ENCODE data around the gene KRTAP5-1.
"Not testable (repeated sequence)": the region's sequence is repeated elsewhere in the genome, so short reads cannot be mapped to it uniquely, and the experiment has no call there.

Gene KRTAP5-1

DNA sequence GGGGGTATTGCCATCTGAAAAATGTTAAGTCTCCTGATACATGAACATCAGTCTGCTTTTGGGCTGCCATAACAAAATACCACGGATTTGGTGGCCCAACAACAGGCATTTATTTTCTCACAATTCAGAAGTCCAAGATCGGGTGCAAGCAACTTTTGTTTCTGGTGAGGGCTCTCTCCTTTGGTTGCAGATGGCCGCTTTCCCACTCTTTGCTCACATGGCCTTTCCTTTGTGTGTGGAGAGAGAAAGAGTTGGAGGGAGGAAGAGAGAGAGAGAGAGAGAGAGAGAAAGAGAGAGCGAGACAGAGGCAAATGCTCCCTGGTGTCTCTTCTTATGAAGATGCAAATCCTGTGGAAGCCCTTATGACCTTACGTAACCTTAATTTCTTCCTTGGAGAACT lies 15.5 kb upstream of the KRTAP5-1 start:
- no peak for DNase-seq

DNA sequence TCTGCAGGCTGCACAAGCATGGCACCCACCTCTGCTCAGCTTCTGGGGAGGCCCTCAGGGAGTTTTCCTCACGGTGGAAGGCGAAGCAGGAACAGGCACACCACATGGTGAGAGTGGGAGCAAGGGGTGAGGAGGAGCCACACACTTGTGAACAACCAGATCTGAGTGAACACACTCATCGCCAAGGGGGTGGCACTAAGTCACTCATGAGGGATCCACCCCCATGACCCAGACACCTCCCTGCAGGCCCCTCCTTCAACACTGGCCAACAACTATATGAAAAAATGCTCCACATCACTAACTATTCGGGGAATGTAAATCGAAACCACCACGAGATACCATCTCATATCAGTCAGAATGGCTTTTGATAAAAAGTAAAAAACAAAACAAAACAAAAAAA lies 13.7 kb upstream of the KRTAP5-1 start:
- DNase-seq, result no peak

DNA sequence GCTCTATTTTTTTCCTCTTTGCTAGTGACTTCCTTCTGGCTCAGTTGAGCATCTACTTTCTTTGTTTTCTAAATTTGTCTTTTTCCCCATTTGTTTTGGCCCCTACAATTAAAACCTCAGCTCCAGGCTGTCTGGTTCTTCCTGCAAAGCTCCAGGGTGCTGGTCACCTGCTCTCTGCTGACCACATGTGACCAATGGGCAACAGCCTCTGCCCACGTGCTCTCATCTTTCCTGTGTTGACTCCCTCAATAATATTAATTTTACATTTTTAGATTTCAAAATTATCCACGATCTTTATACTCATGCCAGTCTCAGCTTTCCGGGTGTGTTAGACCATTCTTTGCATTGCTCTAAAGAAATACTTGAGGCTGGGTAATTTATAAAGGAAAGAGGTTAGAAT lies 13.3 kb upstream of the KRTAP5-1 start:
- not testable (repeated sequence) for DNase-seq

DNA sequence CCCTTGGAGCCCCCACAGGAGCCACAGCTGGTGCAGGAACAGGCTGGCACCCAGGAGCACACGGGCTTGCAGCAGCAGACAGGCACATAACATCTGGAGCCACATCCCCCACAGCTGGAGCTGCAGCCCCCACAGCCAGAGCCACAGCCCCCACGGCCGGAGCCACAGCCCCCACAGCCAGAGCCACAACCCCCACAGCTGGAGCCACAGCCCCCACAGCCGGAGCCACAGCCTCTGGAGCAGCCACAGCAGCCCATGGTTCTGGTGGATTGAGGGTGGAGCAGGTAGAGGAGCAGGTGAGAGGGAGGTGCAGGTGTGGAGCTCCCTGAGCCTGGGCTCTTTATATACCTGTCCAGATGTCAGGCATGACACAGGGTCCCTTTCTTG lies 12.9 kb upstream of the KRTAP5-1 start, which contains the start of gene KRTAP5-2:
Gene KRTAP5-2 (minus strand): TSS at position 301 of the 387 bp plus-strand sequence. CDS start 44 bp downstream, at position 257.
- DNase-seq, result no peak

DNA sequence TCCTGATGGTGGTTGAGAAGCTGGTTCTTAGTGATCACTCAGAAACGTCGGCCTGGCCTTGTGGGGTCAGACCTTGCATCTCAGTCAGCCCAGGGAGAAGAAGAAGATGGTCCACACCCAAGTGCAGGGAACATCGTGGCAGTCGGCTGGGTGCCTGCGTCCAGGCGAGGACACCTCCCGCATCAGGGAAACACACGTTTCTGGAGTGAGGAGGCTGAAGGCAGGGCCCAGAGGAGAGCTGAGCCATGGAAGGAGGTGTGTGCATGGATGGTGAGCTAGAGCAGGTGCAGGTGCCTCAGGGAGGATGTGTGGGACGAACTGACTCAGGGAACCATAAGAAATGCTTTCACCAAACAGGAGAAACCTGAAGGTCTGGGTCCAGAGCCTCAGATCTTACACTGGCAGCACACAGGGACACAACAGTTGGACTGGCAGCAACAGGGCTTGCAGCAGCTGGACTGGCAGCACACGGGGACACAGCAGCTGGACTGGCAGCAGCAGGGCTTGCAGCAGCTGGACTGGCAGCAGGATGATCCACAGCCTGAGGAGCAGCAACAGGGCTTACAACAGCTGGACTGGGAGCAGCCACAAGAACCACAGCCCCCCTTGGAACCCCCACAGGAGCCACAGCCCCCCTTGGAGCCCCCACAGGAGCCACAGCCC lies 12.4 kb upstream of the KRTAP5-1 start:
- DNase-seq, result no peak

DNA sequence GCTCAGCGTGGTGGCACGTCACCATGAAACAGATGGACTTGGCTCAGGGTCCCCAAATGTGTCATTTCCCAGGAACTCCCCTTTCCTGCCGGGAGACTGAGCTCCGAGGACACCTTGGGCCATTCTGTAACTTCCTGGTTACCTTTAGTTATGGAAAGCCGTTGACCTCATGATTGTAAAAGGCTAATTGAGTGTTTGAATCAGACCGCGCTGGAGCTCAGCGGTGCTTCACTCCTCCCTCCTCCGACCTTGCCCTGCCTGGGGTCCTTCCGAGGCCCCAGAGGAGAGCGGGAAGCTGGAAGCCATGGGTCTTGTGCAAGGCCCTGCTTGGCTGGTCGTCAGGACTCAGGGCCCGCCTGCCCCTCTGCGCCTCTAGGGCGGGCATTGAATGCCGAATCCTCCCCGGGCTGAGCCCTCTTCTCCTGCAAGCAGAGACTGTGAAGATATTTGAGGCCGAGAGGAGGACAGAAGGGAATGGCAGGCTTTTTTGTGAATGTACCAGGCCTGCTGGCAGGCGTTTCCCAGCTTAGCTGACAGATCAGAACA lies 11.6 kb upstream of the KRTAP5-1 start:
- not testable (repeated sequence) for DNase-seq

DNA sequence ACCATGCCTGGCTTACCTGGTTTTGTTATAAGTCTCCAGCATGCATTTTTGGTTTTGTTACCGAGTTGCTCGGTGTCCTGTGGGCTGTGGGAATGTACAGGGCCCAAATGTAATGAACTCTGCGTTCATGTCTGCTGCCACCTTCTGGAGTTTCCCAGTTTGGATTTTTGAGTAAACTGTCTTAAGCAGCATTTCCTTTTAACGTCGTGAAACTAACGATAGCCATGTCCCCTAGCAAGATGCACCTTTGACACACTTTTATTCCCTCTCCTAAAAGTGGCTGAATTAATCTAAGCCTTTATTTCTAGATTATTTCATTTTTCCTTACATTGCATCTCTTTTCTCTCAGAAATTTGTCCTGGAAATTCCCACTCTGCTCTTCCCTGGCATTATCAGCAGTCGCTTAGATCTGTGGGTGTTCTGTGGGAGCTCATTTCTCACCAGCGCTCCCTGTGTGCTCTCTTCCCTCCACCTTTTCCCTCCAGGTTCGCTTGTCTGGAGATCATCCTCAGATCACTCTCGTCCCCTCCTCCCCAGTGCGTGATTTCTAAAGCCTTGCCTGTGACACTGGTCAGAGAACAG lies 11.0 kb upstream of the KRTAP5-1 start:
- DNase-seq, result not testable (repeated sequence)

DNA sequence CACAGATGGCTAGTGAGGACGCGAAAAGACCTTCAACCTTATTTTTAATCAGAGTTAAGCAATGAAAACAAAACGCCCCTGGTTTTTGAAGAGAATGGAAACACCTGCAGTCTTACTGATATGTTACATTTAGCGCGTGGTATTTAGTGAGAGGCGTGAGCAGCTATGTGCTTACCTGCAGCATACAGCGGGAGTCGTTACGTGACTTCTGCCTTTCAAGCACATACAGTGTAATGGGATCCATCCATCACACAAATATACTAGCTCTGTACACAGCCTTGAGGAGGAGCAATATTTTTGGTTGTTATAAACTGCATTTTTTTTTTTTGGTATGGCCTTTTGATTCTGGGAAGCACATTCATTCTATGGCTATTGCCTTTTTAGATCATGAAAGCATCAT lies 7.5 kb upstream of the KRTAP5-1 start:
- DNase-seq, result no peak

DNA sequence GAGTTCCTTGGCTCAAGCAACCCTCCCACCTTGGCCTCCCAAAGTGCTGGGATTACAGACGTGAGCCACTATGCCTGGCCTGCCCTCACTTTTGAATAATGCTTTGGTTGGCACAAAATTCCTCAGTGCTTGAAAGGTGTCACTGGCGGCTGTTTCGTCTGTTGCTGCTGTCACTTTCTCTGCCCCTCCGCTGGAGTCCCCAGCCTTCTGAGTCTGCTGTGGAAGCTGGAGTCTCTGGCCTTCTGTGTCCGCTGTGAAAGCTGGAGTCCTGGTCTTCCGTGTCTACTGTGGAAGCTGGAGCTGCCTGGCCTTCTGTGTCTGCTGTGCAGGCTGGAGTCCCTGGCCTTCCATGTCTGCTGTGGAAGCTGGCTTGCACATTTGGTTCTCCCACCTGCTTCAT lies 4.9 kb upstream of the KRTAP5-1 start:
- DNase-seq, result no peak

DNA sequence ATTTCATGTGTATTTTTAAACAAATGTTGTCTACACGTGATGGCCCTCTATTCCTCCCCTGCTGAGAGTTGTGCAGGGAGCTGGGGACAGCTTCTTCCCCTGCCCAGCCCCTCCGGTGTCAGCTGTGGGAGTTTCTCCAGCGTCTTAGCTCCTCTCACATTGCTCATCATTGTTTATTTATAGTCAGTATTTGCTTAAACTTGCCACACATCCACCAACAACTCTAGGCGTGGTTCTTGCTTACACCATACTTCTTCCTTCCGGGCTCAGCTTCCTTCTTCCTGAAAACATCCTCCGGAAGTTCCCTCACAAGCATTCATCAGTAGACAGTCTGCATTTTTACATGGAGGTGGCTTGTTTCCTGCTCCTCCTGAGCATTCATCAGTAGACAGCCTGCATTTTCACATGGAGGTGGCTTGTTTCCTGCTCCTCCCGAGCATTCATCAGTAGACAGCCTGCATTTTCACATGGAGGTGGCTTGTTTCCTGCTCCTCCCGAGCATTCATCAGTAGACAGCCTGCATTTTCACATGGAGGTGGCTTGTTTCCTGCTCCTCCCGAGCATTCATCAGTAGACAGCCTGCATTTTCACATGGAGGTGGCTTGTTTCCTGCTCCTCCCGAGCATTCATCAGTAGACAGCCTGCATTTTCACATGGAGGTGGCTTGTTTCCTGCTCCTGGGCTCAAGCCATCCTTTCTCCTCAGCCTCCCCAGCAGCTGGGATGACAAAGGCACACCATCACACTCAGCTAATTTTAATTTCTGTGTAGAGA lies 4.3 kb upstream of the KRTAP5-1 start:
- not testable (repeated sequence) for DNase-seq

DNA sequence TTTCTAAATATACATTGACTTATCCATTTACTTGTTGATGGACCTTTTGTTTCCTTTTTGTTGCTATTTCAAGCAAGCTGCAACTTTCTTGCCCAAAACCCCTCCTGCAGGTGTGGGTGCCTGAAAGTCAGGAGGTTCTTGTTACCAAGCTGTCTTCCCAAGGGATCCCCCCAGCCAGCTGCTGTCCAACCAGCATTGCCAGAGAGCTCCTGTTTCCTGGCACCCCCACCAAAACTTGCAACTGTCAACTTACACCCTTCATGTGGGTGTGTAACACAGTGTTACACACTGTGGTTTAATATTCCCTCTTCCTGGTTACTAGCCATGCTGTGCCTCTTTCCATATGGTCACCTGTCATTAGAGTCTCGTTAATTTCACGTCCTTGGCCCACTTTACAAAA lies 1.6 kb upstream of the KRTAP5-1 start:
- DNase-seq, result no peak

DNA sequence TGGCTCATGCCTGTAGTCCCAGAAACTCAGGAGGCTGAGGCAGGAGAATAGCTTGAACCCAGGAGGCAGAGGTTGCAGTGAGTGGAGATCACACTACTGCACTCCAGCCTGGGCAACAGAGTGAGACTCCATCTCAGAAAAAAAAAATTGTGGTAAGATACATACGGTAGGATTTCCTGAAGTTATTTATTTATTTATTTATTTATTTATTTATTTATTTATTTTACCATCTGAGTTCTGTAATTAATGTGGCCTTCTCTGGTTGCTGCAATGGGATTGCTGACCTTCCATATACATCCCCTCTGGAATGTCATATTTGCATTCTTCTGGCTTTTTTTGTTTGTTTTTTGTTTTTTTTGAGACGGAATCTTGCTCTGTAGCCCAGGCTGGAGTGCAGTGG lies 2.2 kb downstream of the KRTAP5-1 start:
- not testable (repeated sequence) for DNase-seq

DNA sequence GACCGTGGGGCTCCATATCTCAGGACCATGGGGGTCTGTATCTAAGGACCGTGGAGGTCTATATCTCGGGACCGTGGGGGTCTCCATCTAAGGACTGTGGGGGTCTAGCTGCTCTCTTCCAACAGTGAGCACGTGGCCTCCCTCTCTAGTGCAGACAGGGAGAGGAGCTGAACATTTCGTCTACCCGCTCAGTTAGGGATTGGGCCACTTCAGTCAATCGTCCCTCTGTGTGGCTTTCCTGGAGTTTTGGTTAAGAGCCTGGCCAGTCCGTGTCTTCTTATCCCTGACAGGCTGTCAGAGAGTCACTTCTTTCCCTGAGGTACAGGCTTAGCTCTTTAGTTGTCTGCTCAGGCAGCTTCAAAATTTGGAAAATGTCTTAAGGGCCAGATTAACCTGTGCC lies 3.1 kb downstream of the KRTAP5-1 start:
- no peak for DNase-seq

DNA sequence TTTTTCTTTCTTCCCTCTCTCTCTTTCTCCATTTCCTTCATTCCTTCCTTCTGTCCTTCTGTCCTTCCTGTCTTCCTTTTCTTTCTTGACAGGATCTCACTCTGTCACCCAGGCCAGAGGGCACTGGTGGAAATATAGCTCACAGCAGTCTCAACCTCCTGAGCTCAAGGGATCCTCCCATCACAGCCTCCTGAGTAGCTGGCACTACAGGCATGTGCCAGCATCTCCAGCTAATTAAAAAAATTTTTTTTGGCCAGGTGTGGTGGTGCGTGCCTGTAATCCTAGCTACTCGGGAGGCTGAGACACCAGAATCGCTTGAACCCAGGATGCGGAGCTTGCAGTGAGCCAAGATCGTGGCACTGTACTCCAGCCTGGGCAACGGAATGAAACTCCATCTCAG lies 8.3 kb downstream of the KRTAP5-1 start:
- DNase-seq, result no peak

DNA sequence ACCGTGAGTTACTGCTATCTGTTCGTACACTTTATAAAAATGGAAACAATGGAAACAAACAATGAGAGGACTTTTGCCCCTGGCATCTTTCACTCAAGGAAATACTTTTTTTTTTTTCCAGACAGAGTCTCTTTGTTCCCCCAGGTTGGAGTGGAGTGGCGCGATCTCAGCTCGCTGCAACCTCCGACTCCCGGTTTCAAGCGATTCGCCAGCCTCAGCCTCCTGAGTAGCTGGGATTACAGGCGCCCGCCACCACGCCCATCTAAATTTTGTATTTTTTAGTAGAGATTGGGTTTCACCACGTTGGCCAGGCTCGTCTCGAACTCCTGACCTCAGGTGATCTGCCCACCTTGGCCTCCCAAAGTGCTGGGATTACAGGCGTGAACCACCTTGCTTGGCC lies 9.3 kb downstream of the KRTAP5-1 start:
- DNase-seq, result not testable (repeated sequence)

DNA sequence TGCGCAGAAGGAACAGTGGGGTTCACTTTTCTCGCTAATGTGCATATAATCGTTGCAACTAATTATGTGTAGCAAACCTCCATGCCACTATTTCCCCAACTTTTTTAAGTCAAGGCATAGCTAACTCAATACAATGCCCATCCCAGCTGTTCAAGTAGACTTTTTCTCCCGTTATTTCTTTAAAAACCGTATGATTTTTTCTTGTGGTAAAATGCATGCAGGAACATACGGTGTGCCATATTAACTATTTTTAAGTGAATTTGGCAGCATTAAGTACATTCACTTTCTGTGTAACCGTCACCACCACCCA lies 10.2 kb downstream of the KRTAP5-1 start:
- DNase-seq, result no peak

DNA sequence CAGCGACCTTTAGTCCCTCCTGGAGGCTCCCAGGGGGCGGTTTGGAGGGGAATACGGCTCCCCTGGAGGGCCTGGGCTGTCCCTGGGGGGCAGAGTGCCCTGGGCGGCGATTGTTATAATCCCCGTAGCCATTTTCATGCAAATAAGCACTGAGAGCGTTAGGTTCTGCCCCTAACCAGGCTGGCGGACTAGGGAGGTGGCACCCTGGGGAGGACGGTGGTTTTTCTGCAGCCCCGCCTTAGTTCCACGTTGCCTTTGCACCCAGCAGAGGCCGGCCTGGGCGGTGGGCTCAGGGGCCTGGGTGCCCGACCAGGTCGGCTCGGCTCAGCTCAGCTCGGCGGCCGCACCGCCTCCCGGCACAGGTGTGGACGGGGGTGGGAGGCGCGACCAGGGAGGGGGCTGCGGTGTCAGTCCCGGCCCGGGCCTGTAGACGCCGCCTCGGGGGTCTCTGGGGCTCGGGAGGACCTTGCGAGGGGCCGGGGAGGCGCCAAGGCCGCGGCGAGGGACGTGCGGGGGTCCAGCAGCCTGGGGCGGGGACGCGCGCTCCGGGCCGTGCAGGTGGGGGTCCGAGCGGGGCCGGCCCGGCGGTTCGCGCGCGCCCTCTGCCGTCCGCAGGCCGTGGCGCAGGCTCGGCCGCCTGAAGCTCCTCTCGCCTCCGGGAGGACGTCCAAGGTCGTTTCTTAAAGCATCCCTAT lies 10.7 kb downstream of the KRTAP5-1 start:
- no peak for DNase-seq

DNA sequence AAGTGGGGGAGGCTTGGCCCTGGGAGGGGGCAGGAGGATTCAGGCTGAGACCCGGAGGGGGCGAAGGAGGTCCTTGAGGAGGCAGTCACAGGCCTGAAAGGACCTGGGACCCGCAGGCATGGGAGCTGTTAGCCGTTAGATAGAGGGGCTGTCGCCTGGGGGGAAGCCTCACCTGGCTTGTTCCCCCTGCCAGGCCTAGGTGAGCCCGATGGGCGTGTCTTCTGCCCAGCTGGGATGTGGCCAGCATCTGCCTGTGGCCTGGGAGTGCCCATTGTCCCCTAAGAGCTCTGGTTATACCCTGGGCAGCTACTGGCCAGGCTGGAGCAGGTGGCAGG lies 11.2 kb downstream of the KRTAP5-1 start:
- no peak for DNase-seq

DNA sequence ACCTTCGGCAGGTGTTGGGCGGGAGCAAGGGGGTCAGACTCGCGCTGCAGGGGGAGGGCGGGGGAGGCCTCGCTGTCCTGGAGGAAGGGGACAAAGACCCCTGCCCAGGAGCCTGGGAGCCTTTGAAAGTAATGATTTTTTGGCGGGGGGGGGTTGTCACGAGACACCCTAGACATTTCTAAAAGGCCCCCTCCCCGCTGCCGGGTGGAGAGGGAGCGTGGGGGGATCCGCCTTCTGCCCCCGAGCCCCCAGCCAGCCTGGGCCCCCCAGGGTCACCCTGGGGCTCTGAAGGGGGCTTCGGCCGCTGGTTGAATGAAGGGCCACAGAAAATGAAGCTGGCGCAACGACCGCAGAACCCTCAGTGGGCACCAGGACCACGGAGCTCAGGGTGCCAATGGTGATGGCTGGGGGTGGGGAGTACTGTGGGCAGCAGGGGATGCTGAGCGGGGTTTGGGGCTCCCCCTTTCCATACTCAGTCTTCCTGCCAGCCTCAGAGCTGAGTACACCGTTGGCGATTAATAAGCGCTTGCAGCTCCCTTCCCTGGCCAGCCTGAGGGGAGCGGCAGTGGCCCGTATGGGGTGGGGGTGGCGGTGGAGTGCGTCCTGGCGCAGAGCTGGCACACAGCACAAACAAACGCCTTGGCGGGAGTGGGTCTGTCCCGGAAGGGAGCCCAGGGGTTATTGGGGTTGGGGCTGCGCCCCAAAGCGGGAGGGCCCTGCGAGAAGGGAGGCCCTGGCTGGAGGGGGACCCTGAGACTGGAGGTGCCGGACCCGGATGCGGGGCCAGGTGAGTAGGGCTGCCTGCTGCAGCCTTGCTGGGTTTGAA lies 11.8 kb downstream of the KRTAP5-1 start:
- no peak for DNase-seq

DNA sequence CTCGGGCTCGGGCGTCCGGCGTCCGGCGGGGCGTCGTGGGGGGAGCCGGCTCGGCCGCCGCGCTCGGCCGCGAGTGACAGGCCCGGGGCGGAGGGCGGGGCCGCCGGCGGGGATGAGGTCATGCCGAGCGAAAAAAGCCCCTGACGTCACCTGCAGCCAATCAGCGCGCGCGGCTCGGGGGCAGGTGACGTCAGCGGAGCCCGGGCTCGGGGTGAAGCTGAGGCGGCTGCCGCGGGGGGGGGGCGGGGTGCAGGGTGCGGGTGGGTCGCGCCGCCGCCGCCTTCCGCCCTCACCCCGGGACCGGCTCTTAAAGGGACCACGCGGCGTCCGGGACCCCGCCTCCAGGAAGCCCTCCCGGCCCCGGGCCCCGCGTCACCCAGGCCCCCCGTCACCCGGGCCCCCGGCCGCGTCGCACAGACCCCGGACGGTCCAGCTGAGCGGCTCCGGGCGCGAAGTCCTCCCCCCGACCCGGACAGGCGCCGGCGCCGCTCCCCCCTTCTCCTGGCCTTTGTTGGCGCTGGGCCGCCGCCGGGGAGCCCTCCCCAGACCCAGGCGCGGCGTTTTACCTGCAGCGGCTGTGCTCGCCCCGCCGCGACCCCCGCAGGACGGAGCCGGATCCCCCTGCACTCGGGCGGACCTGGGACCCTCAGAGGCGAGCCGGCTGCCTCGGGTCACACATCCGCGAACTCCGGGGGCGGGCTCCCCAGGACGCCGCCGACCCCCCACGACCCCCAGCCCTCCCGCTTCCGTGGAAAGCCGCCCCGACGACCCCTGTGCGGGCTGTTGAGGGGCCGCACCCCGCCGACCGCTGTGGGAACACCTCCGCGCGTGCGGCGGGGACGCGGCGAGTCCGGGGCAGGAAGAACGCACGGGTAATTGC lies 12.6 kb downstream of the KRTAP5-1 start, which contains the start of gene DUSP8:
Gene DUSP8 (minus strand): TSS at position 75 of the 880 bp plus-strand sequence. CDS start 6,445 bp downstream, outside the sequence.
- DNase-seq, result peak; percentile 64

DNA sequence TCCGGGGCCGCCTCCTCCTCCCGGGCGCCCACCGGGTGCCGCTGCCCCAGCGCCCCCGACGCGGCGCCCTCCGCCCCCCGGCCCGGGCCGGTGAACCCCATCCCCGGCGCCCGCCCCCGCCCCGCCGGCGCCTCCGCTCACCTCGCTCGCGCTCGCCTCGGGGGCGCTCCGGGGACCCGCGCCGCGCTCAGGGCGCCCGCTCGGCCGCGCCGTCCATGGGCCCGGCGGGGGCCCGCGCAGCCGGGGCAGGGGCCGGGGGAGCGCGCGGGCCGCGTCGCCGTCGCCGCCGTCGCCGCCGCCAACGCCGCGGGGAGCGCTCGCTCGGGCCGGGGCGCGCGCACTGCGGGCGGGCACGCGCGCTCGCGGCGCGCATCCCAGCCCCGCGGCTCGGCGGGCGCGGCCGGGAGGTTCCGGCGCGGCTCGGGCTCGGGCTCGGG lies 13.3 kb downstream of the KRTAP5-1 start:
- no peak for DNase-seq

Measured in NCI-H1092 (cell line).